ENCODE measurements around the gene GFER. TPM values are rescaled to one million over a fixed set of nuclear protein-coding genes. Genes with fewer than 3 reads are reported as not detected.

GFER gene
- total RNA-seq, 1 donor from 2014 or later: 10.3 TPM

DNA sequence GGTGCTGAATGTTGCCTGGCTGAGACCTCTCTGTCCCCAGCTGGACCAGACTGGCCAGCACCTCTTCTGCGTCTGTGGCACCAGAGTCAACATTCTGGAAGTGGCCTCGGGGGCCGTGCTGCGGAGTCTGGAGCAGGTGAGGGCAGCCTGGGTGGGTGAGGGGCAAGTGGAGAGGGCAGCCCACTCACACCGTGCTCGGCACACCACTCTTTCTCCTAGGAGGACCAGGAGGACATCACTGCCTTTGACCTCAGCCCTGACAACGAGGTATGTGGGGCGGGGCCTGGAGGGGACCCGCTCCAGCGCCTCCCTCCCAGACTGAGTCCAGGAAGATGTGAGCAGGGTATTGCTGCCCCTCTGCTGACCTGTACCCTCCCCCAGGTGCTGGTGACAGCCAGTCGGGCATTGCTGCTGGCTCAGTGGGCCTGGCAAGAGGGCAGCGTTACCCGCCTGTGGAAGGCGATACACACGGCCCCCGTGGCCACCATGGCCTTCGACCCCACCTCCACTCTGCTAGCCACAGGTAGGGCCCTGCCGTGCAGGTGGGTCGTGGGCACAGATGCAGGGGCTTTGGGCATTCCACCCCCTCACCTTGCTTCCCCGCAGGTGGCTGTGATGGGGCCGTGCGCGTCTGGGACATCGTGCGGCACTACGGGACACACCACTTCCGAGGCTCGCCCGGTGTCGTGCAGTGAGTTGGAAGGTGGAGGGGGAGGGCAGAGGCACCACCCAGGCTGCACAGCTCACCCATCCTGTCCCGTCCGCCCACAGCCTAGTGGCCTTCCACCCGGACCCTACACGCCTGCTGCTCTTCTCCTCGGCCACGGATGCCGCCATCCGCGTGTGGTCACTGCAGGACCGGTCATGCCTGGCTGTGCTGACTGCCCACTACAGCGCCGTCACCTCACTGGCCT, 9.6 kb upstream of the GFER start:
- DNase-seq (ENCODE audit: low read depth in 2 of 2): no peak

DNA sequence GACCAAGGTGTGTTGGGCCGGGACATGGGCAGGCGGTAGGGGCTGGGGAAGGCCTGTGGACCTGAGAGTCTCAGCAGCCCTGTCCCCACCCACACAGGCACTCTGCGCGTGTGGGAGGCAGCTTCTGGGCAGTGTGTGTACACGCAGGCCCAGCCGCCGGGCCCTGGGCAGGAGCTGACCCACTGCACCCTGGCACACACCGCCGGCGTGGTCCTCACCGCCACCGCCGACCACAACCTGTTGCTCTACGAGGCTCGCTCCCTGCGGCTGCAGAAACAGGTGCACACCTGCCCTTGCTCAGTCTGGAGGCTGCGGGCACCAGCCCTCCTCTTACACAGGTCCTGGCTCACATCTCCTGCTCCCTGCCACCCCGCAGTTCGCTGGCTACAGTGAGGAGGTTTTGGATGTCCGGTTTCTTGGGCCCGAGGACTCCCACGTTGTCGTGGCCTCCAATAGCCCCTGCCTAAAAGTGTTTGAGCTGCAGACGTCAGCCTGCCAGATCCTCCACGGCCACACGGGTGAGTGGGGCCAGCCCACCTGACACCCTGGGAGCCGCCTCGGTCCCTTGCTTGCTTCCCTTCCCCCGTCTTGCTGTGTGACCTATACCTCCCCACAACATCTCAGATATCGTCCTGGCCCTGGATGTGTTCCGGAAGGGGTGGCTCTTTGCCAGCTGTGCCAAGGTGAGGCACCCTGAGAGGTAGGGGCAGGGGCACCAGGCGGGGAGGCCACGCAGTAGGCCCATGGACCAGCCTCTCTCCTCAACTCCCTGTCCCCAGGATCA, 8.4 kb upstream of the GFER start:
- DNase-seq (ENCODE audit: low read depth in 2 of 2): no peak

DNA sequence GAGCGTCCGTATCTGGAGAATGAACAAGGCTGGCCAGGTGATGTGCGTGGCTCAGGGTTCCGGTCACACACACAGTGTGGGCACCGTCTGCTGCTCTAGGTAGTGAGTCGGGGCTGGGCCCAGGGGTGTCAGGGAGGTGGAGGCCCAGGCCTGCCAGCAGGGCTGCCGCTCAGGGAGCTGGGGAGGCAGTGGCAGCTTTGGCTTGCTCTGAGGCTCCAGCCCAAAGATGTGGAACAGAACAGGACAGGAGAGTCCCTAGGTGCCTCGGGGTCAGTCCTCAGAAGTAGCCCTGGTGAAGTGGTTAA, 7.8 kb upstream of the GFER start:
- no peak for DNase-seq (ENCODE audit: low read depth in 2 of 2)

DNA sequence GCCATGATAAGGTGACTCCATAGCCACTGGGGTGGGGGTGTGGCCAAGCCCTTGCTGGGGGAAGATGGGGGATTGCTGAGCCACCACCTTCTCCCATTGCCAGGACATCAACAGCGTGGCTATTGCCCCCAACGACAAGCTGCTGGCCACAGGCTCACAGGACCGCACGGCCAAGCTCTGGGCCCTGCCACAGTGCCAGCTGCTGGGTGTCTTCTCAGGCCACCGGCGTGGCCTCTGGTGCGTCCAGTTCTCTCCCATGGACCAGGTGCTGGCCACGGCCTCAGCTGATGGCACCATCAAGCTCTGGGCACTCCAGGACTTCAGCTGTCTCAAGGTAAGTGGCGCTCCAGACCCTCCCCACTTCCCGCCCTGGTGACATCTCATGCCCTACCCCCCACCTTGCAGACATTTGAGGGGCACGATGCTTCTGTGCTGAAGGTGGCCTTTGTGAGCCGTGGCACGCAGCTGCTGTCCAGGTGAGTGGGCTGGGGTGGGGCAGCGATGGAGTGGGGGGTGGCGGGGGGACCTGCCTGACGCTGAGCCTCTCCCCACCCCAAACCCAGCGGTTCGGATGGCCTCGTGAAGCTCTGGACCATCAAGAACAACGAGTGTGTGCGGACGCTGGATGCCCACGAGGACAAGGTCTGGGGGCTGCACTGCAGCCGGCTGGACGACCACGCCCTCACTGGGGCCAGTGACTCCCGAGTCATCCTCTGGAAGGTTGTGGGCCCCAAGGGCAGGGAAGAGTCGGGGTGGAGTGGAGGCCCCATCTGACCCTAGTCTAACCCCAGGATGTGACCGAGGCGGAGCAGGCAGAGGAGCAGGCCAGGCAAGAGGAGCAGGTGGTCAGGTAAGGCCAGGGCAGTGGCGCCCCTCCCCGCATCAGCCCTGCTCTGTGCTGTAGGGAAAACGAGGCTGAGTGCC, 6.8 kb upstream of the GFER start:
- DNase-seq (ENCODE audit: low read depth in 2 of 2): no peak

DNA sequence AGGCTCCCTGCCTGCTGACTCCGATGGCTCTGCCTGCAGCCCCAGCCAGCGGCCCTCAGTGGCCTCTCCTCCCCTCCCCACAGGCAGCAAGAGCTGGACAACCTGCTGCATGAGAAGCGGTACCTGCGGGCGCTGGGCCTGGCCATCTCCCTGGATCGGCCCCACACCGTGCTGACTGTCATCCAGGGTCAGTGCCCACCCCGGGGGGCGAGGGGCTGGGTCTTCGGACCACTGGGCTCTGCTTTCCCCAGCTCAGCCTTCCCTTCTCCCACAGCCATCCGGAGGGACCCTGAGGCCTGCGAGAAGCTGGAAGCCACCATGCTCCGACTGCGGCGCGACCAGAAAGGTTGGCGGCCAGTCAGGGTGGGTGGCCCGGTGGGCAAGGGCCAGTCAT, 6.1 kb upstream of the GFER start:
- DNase-seq (ENCODE audit: low read depth in 2 of 2): no peak

DNA sequence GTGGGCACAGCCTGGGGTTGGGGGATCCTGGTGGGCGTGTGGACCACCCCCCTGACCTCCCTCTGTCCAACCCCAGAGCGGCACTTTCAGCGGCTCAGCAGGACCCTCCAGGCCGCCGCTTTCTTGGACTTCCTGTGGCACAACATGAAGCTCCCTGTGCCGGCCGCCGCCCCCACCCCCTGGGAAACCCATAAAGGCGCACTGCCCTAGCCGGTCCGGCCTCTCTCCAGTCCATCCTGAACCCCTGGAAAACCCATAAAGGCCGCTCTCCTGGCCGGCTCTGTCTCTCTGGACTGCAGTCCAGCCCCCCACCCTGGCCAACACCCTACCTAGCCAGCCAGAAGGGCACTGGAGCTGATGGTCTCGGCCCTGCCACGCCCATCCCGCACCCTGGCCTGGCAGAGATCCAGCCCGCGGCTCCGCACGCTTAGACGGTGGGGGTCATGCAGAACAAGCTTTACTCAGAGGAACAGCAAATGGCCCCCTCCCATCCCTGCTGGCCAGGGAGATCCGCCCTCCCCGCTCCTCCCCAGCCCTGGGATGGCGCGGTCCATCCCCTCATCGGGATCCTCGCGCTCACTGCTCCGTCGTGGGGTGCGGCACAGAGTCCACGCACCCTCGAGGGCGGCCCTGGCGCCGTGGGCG, 5.4 kb upstream of the GFER start:
- DNase-seq (ENCODE audit: low read depth in 2 of 2): no peak

DNA sequence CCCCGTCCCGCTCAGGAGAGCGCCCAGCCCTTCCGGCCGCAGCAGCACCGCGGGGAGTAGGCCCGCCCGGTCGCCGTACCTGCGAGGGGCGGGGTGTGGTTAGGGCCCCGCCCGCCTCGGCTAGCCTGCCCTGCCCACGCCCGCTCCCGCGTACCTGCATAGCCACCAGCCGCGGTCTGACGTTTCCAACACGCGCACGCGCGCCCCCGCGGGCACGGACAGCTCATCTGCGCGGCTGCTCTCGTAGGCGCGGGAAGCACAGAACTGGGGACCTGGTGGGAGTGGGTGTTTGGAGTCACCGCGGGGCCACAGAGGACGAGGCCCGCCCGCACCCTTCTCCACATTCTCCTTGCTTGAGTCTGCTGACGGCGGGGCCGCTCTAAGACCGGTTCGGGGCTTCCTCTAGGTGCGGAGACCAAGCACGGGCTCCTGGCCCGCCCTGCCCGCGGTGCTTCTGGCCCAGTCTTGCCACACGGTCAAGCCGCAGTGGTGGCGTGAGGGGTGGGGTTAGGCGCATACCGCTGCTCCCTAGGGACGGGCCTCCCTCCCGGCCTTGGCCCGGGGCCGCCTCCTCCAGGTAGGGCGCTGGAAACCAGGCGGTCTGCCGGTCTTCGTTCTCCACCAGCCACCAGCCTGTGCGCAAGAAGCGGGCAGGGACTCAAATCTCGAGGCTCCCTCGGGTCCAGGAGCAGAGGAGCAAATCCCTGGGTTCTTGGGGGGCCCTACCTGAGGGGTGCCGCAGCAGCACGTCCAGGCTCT, 4.5 kb upstream of the GFER start:
- no peak for DNase-seq (ENCODE audit: low read depth in 2 of 2)

DNA sequence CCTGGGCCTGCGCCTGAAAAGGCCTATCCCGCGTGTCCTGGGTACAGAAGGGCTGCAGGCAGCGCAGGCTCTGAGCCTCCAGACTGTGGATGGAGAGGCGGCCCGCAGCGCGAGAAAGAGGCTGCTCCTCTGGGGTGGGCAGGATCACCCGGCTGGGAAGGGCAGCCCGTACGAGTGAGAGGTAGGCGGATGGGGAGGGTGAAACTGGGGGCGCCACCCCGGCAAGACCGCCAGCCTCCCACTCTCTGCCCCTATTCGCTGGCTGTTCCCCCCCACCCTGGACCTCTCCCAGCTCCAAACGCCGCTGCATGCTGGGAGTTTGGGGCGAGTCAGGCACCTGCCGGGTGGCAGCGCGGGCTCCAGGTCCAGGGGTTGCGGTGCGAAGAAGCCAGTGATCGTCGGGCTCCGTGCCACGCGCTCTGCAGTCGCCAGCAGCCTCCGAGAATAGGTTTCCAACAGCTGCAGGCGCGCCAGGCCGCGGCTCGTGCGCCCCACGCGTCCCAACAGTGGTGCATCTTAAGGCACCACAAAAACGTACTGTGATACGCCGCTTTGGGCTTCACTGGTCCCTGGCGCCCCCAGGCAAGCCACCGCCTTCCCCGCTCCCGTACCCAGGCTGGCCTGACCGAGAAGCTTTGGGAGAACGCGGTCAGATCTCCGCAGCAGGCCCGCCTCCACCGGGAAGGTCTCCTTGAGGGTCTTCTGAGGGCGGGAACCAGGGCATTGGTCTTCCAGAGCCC, 3.8 kb upstream of the GFER start:
- DNase-seq (ENCODE audit: low read depth in 2 of 2): no peak

DNA sequence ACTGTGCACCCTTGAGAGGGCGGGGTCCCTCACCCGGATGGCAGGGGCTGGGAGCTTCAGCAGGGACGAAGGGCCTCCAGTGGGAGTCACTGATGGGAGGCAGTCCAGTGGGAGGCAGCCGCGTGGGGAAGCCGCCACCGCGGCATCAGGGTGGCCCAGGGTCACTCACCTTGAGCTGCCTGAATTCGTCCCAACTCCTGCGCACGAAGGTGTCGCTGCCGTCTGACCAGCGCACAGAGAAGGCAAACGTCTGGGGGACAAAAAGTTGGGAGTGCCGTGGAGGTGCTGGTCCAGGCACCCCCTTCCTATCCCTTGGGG, 3.3 kb upstream of the GFER start:
- no peak for DNase-seq (ENCODE audit: low read depth in 2 of 2)

DNA sequence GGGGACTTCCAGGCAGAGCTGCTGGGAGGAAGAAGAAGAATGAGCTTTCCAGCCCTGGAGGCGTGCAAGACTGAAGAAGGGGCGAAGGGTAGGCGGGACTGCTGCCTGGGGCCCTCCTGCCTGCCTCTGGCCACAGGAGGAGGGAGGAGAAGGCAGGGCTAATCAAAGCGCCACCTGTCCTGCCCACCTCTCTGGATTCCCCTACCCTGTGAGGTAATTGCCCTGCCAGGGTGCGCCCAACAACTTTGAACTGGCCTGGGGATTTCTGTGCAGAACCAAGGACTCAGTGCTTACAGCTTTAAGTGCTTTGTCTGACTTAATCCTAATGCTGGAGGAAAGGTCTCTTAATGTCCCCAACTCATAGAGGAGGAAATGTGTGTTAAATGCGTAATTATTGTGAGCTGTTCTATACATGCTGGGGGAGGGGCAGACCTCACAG, 2.6 kb upstream of the GFER start, which contains the start of gene NOXO1:
TSS of gene NOXO1 (minus strand) at position 72 of the 439 bp plus-strand sequence. CDS start 290 bp downstream, outside the sequence.
- DNase-seq (ENCODE audit: low read depth in 2 of 2): no peak

DNA sequence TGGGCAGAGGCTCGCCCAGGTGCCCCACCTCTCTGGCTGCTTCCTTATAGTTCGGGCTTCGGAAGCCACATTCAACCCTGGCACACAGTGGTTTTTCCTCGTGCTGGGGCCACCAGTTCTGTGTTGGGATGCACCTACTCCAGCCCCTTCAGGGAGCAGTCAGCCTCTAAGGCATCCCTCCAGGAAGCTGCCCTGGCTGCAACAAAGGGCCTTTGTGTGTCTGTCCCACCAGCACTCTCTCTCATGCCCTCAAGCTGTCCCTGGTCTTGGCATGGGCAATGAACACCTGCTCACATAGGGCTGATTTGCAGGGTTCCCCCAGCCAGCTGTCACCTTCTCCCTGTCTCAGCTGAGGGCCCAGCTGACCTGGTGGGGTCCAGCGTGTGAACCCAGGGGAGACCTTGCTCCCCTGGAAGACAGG, 2.0 kb upstream of the GFER start:
- no peak for DNase-seq (ENCODE audit: low read depth in 2 of 2)

DNA sequence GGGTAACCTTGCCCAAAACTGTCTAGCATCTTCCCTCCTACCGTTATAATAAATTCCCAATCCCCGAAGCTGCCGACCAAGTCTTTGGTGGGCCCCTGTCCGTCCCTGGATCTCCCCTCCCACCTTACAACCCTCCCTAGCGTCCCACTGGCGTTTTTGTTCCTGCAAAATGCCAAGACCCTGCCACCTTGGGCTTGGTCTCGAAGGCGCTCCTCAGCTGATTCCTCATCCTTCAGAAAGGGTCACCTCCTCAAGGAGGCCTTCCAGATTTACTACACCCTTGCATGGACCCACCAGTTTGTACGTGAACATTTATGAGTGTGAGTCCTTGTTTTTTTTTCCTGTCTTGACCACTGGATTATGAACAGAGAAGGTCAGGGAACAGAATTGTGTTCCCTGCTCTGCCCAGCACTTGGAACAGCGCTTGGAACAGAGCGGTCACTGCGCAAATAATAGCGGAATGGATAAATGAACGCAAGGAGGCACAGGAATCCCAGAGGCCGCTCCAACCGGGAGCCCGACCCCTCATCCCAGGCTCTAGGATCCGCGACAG, 926 bp upstream of the GFER start:
- no peak for DNase-seq (ENCODE audit: low read depth in 2 of 2)

DNA sequence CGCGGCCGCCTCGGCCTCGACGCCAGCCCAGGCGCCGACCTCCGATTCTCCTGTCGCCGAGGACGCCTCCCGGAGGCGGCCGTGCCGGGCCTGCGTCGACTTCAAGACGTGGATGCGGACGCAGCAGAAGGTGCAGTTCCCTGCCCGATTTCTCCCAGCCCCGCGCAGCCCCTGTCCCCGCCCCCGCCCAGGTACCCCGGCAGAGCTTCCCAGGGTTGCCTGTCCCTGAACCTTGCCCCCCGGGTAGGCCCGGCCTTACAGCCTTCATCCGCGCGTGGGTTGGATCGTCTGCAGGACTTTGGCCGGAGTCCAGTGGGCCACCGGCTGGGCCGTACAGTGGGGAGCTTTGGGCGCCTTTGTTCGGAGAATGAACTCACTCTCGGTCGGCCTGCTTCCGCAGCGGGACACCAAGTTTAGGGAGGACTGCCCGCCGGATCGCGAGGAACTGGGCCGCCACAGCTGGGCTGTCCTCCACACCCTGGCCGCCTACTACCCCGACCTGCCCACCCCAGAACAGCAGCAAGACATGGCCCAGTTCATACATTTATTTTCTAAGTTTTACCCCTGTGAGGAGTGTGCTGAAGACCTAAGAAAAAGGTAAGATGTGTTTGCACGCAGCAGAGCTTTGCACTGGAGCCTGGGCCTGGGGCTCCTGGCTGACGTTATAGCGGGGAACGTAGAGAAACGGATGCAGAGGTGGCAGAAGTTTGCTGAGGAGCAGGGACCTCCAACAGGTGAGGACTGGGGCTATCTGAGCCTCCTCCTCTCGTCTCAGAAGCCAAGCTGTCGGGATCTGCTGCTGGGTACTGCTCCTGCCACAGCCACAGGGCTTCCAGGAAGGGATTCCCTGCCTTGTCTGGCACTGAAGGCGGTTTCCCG, 593 bp downstream of the GFER start:
- DNase-seq (ENCODE audit: low read depth in 2 of 2): peak in 1 of 2 donors; percentile 34

DNA sequence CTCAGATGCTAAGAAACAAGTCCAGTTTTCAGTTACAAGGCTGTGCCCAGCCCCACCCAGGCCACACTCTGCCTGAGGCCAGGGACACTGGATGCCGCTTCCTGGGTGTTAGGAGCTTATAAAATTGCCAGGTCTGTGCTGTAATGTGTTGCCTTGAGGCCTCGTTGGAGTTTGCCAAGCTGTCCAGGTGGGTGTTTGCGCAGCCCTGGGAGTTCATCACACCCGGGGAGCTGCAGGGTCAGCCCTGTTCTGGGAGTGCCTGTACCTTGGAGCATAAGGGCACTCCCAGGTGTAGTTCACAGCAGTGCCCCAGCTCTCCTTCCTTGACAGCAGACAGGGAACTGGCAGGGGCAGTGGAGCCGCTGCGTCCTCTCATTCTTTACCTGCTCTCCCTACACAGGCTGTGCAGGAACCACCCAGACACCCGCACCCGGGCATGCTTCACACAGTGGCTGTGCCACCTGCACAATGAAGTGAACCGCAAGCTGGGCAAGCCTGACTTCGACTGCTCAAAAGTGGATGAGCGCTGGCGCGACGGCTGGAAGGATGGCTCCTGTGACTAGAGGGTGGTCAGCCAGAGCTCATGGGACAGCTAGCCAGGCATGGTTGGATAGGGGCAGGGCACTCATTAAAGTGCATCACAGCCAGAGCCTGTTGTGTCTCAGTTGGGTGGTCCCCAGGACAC, 1.6 kb downstream of the GFER start:
- no peak for DNase-seq (ENCODE audit: low read depth in 2 of 2)

DNA sequence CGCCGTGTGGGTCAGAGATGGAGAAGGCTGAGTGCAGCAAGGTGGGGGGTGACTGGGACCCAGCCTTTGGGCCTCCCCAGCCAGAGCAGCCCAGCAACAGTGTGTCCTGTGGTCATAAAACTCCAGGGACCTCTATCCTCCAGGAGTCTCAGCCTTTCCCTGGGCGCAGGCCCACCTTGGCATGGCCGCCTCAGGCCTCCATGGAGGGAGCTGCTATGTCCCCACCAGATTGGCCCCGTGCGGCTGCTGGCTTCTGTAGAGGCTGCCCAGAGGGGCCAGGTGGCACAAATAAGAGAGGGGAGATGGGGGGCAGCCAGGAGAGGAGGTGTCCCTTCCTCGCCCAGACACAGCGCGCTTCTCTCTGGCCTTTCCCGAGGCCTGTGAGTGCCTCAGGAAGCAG, 3.2 kb downstream of the GFER start:
- DNase-seq (ENCODE audit: low read depth in 2 of 2): no peak

DNA sequence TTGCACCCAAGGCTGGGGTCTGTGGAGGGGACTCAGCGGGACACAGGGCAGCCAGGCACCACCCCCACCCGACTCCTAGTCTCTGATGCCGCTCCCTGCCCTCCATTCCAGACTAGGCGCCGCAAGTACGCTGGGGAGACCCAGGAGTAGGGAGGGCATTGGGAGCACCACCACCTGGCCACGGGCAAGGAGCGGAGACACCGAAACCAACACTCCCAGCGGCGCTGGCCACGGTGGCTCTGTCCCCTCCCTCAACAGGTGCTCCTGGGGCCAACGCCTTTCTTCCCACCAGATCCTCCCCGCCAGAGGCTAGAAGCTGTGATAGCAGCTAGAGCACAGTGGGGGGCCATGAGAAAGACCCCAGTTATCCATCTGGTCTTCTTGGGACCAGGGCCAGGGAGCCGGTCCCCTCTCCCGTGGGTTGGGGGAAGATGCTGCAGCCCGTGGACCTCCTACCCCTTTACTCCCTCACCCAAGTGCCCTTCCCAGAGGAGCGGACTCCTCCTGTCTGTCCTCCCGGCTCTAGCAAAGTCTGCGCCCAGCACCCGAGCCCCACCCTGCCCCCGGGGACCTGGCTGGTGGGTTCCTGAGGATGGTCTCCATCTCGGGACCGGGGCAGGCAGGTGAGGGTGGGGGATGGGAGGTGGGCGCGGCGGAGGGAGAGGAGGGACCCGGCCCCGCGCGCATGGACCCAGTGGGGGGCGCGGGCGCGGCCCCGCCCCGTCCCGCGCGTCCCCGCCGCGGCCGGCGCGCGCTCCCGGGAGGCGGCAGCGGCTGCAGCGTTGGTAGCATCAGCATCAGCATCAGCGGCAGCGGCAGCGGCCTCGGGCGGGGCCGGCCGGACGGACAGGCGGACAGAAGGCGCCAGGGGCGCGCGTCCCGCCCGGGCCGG, 5.5 kb downstream of the GFER start, which contains the start of gene SYNGR3:
TSS of gene SYNGR3 (plus strand) at position 762 of the 892 bp plus-strand sequence. CDS start 133 bp downstream, outside the sequence.
- no peak for DNase-seq (ENCODE audit: low read depth in 2 of 2)

DNA sequence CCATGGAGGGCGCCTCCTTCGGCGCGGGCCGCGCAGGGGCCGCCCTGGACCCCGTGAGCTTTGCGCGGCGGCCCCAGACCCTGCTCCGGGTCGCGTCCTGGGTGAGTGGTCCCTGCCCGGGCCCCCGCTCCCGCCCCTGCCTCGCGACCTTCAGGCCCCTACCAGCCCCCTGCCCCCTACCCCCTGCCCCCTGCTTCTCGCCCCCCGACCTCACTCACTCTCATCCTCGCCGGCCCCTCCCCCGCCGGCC, 6.0 kb downstream of the GFER start:
- DNase-seq (ENCODE audit: low read depth in 2 of 2): no peak
